HG03095 (cell line): ENCODE data around the gene RPL7L1.

Source experiments
- ATAC-seq: cut with Tn5 transposase; IDR thresholded peaks from one replicate; pipeline ENCODE4 v1.9.1; 2021; ENCODE audit warnings: moderate library complexity; ENCODE audit not compliant: unreplicated experiment

The RPL7L1 gene

DNA sequence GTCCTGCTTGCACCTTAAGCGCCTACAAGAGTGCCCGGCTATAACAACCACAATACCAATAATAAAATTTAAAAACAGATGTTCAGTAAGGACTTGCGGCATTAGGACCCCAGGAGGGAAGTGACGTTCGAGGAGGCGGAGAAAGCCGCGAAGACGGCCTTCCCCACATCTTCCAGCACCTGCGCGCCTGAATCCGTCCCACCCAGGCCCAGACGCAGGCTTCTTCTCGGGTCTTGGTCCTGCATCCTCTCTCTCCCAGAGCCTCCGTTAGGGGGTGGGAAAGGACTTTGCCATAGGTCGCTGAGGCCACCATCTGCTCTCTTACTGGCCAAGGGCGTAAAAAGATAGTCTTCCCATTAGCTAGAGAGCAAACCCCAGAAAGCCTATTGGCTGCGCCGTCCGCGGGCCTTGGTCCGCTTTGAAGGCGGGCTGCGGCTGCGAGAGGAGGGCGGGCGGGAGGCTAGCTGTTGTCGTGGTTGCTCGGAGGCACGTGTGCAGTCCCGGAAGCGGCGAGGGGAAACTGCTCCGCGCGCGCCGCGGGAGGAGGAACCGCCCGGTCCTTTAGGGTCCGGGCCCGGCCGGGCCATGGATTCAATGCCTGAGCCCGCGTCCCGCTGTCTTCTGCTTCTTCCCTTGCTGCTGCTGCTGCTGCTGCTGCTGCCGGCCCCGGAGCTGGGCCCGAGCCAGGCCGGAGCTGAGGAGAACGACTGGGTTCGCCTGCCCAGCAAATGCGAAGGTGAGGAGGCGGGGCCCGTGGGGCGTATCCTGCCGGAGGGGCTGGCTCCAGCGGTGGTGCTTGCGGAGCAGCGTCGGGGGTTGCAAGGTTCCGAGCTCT is 49.8 kb downstream of the RPL7L1 start, which contains the start of gene CNPY3:
Gene CNPY3, plus strand, starts transcription at position 495 of the 835 bp plus-strand sequence. Its CDS starts 91 bp downstream, at position 586.
- peak; percentile 63 for ATAC-seq

DNA sequence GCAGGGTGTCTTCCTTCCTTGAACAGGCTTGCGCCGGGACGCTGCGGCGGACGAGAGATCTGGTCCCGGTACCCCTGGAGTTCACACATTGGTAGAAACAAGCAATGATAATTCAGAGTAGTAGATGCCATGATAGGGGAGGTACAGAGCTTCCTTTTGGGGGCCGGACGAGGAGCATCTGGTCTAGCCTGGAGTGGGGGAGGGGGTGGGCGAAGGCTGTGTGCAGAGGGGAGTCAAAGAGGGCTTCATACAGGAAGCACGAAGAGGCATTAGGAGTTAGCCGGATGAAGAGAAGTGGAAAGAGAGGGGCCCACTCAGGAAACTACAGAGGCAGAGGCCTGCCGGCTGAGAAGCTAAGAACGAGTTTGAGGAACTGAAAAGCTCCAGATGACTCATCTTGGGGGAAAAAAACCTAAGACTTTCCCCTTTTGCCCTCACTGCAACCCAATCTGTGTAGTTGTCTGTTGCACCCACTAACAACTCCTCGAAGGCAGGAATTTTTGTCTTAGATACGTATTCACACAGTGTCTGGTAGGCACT is 50.5 kb downstream of the RPL7L1 start:
- peak; percentile 52 for ATAC-seq

DNA sequence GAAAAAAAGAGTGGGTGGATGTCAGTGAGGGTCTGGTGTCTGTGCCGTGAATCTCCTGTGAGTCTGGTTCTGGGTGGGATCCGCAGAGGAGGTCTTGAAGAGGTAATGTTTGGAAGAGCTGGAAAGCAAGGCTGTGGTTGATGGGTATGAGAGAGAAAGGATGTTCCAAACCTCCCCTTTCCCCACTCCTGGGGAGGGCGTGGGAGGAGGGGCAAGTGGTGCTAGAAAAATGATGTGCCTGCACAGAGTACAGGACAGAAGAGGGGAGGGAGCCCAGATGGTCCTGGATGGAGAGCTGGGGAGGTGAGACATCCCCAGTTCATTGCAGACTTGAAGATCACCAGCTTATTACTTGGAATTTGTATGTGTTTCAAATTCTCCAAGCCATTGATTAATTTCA is 53.0 kb downstream of the RPL7L1 start:
- ATAC-seq, result no peak

DNA sequence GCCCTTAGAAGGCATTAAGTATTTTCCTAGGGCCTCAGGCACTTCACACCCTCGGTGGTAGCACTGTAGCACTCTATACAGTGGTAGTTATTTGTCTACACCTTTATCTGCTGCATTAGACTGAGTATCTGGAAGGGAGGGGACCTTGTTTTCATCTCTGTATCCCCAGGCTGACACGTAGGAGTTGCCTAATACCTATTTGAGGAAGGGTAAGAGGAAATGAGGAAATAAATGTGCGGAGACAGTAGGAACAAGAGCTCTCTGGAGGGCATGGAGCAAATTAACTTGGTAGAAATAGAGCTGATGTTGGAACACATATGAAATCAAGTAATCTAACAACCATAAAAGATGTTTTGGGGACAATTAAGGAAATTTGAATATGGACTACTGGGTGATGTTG is 53.8 kb downstream of the RPL7L1 start:
- no peak for ATAC-seq

DNA sequence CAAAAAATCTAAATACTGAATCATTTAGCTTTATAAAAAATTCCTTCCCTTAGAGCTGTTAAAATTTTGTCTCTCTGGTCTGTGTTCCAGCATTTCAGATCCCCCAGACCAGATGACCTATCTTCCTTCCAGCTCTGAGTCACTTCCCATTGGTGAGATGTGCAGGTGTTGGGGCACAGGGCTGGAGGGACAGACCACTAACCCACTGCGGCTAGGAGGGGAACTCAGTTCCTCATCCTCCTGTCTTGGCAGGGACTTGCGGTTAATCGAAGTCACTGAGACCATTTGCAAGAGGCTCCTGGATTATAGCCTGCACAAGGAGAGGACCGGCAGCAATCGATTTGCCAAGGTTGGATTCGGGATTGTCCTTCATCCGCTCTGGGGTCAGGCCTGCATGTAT is 55.9 kb downstream of the RPL7L1 start:
- no peak for ATAC-seq

DNA sequence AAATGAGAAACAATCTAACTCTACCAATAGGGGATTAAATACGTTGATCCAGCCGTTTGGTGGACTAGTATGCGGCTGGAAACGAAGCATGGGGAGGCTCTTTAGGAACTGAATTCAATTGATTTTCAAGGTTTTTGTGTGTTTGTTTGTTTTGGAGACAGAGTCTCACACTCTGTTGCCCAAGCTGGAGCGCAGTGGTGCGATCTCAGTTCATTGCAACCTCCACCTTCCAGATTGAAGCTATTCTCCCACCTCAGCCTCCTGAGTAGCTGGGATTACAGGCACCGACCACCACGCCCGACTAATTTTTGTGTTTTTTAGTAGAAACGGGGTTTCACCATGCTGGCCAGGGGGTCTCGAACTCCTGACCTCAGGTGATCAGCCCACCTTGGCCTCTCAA is 57.0 kb downstream of the RPL7L1 start:
- ATAC-seq, result no peak

DNA sequence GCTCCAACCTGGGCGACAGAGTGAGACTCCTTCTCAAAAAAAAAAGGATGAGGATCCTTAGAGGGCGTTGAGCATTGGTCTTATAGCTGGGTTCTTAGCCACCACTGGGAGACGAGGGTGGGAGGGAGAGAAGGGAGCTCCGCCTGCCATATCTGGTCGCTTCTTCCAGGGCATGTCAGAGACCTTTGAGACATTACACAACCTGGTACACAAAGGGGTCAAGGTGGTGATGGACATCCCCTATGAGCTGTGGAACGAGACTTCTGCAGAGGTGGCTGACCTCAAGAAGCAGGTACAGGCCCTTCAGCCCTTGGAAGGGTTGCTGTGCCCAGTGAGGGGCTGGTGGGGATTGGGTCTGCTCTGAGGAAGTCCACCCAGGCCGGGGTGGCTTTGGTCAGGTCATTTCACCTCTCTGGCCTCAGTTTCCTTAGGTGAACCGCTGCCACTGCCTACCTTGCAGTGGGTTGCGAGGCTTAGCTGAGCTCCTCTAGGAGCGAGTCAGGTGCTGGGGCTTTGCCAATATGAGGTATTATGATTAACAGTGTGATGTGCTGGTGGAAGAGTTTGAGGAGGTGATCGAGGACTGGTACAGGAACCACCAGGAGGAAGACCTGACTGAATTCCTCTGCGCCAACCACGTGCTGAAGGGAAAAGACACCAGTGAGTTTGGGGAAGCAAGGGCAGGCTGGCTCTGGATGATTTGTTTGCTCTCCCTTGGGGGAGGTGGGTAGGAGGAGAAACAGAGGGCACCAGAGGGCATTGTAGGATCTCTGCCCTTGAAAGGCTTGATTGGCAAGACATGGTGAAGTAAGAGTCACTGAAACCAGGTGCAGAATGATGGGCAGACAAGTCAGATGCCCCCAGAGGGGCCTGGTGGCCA is 58.4 kb downstream of the RPL7L1 start:
- no peak for ATAC-seq

DNA sequence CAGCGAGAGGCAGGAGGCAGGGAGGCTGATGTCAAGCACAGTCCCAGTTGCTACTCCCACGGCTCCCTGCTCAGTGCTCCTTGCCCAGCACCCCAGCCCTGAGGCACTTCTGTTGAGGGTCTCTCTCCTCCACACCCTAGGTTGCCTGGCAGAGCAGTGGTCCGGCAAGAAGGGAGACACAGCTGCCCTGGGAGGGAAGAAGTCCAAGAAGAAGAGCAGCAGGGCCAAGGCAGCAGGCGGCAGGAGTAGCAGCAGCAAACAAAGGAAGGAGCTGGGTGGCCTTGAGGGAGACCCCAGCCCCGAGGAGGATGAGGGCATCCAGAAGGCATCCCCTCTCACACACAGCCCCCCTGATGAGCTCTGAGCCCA is 59.0 kb downstream of the RPL7L1 start:
- ATAC-seq, result no peak

DNA sequence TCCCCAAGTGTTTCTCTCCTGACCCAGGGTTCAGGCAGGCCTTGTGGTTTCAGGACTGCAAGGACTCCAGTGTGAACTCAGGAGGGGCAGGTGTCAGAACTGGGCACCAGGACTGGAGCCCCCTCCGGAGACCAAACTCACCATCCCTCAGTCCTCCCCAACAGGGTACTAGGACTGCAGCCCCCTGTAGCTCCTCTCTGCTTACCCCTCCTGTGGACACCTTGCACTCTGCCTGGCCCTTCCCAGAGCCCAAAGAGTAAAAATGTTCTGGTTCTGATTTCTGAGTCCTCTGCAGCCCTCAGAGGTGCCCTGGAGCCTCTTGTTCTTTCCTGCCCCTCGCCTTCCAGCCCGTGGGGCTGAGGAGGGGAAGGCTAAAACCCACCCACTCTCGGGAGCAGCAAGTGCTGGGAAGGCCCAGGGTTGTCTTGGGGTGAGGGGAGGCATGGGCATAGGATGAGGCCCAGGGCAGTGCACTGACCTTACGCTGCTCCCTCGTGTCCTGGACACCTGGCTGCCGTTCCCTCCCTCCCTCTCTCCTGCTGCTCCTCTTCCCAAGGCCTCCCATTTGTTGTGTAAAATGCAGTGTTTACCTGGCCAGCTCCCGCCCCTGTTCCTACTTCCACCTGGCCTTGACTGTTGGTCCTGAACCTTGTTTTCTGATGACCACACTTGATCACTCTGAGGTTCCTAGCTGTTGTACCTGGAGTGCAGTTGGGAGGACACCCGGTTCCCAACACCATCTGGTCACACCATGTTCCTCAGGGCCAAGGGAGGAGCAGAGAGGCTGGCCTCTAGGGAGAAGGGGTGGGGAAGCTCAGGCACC is 59.8 kb downstream of the RPL7L1 start:
- ATAC-seq, result no peak
